ENCODE data around the gene ZNF398.
"Not testable (repeated sequence)": the region's sequence is repeated elsewhere in the genome, so short reads cannot be mapped to it uniquely, and the experiment has no call there.

ZNF398 gene

GRCh38 chr7:149147072-149147751 lies at the start of gene ZNF398:
Gene ZNF398, plus strand, starts transcription at chr7:149147453. Its CDS starts 290 bp downstream, at chr7:149147743.
- peak; percentile 61 to 72 (median 66) for DNase-seq (ENCODE audit: low read depth in 2 of 3, low spot score in 2 of 3)

GRCh38 chr7:149099058-149099457 lies 48.2 kb upstream of the ZNF398 start:
- DNase-seq (ENCODE audit: low read depth in 2 of 3, low spot score in 2 of 3): no peak

GRCh38 chr7:149100821-149101220 lies 46.4 kb upstream of the ZNF398 start:
- no peak for DNase-seq (ENCODE audit: low read depth in 2 of 3, low spot score in 2 of 3)

GRCh38 chr7:149102666-149103065 lies 44.6 kb upstream of the ZNF398 start:
- no peak for DNase-seq (ENCODE audit: low read depth in 2 of 3, low spot score in 2 of 3)

- DNase-seq (ENCODE audit: low read depth in 2 of 3, low spot score in 2 of 3): no peak
These were observed 43.8 kb upstream of the ZNF398 start for GRCh38 chr7:149103424-149103823.

GRCh38 chr7:149104214-149104613 lies 43.0 kb upstream of the ZNF398 start:
- DNase-seq (ENCODE audit: low read depth in 2 of 3, low spot score in 2 of 3): no peak

GRCh38 chr7:149104749-149105148 lies 42.5 kb upstream of the ZNF398 start:
- no peak for DNase-seq (ENCODE audit: low read depth in 2 of 3, low spot score in 2 of 3)

- no peak for DNase-seq (ENCODE audit: low read depth in 2 of 3, low spot score in 2 of 3)
These were observed 37.3 kb upstream of the ZNF398 start for GRCh38 chr7:149109969-149110368.

- no peak for DNase-seq (ENCODE audit: low read depth in 2 of 3, low spot score in 2 of 3)
These were observed 21.9 kb upstream of the ZNF398 start for GRCh38 chr7:149125189-149125862.

- peak; percentile 86 to 96 (median 91) for DNase-seq (ENCODE audit: low read depth in 2 of 3, low spot score in 2 of 3)
These were observed 21.2 kb upstream of the ZNF398 start, which contains the start of gene ZNF425 for GRCh38 chr7:149125863-149126661. Gene ZNF425, minus strand, starts transcription at chr7:149126324. Its CDS starts 111 bp downstream, at chr7:149126213.

- peak in 2 of 3 experiments; percentile 59 to 70 for DNase-seq (ENCODE audit: low read depth in 2 of 3, low spot score in 2 of 3)
These were observed 20.5 kb upstream of the ZNF398 start for GRCh38 chr7:149126662-149127266.

GRCh38 chr7:149130572-149131198 lies 16.6 kb upstream of the ZNF398 start:
- no peak for DNase-seq (ENCODE audit: low read depth in 2 of 3, low spot score in 2 of 3)

- no peak for DNase-seq (ENCODE audit: low read depth in 2 of 3, low spot score in 2 of 3)
These were observed 14.1 kb upstream of the ZNF398 start for GRCh38 chr7:149133028-149133710.

- DNase-seq (ENCODE audit: low read depth in 2 of 3, low spot score in 2 of 3): no peak
These were observed 11.1 kb upstream of the ZNF398 start for GRCh38 chr7:149136118-149136517.

GRCh38 chr7:149140831-149141230 lies 6.4 kb upstream of the ZNF398 start:
- no peak for DNase-seq (ENCODE audit: low read depth in 2 of 3, low spot score in 2 of 3)

- DNase-seq (ENCODE audit: low read depth in 2 of 3, low spot score in 2 of 3): no peak
These were observed 5.4 kb upstream of the ZNF398 start for GRCh38 chr7:149141893-149142292.

- not testable (repeated sequence) for DNase-seq (ENCODE audit: low read depth in 2 of 3, low spot score in 2 of 3)
These were observed 2.8 kb upstream of the ZNF398 start for GRCh38 chr7:149144436-149144922.

GRCh38 chr7:149145031-149145845 lies 2.0 kb upstream of the ZNF398 start:
- no peak for DNase-seq (ENCODE audit: low read depth in 2 of 3, low spot score in 2 of 3)
